Muscle of leg (tissue), 11 donors: Measurements from ENCODE around the gene COL13A1. TPM values are rescaled to one million over a fixed set of nuclear protein-coding genes. Genes with fewer than 3 reads are reported as not detected.

Experiments used
- DNase-seq: peaks from one replicate; pipeline ENCODE4 v3.0.0; 2013
- H3K27ac ChIP-seq: one replicate; pipeline ENCODE4 v1.5.1; 2013; ENCODE audit warnings: mild to moderate bottlenecking, low read length, control low read depth
- H3K27me3 ChIP-seq: one replicate; pipeline ENCODE4 v1.6.1; 2013; ENCODE audit warnings: low read length; ENCODE audit not compliant: control insufficient read depth, insufficient read depth
- H3K36me3 ChIP-seq: one replicate; pipeline ENCODE4 v1.6.1; 2013; ENCODE audit warnings: low read length; ENCODE audit not compliant: control insufficient read depth, insufficient read depth
- H3K4me1 ChIP-seq: one replicate; pipeline ENCODE4 v1.6.1; 2013; ENCODE audit warnings: low read length; ENCODE audit not compliant: control insufficient read depth, insufficient read depth
- H3K4me3 ChIP-seq: one replicate; pipeline ENCODE4 v1.5.1; 2013; ENCODE audit warnings: low read length, control low read depth
- H3K9me3 ChIP-seq: replicated peaks from 2 replicates; pipeline ENCODE4 v1.6.1; 2013; ENCODE audit warnings: low read depth, low read length; ENCODE audit not compliant: control insufficient read depth
- WGBS: methylation state at CpG from one replicate; pipeline ENCODE4 v1.1.5; 2013; ENCODE audit warnings: missing lambda C conversion rate; ENCODE audit not compliant: insufficient coverage; 5-methylcytosine and 5-hydroxymethylcytosine counted together
- polyA plus RNA-seq, 8 donors: library from polyadenylated mRNA; unstranded; fragments of 120-200 nt; gene quantifications; one replicate each; pipeline versions ENCODE4 v1.2.1 to v1.2.3, GENCODE V29; 2013; ENCODE audit warnings: inconsistent platforms in 1 of 8, low replicate concordance in 1 of 8; ENCODE audit not compliant: insufficient read length in 8 of 8, insufficient read depth in 1 of 8
- total RNA-seq: library from RNA; stranded (reverse); fragments of 120-200 nt; gene quantifications from one replicate; pipeline ENCODE4 v1.2.4, GENCODE V29; 2013

COL13A1 gene
- total and polyA plus RNA-seq, 9 donors: 4.8 to 26.7 (median 11.6) TPM

DNA sequence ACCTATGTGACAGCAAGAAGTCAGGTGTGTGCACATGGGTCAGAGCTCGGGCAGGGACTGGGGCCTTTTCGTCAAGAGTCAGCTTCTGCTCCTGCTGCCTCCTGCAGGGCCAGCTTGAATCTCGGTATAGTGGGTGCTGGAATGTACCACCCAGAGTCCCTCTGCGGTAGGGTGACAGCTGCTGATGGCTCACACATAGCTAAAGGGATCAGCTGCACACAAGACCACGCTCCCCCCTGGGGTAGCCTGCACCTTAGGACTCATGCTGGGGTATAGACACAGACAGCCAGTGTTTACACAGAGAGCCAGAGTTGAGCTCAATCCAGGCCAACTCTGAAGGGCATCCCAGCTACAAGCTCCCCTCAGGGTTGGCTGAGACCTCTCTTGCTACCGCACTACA, 14.0 kb upstream of the COL13A1 start:
- no peaks in the 10 kb centered on the region for H3K9me3 ChIP-seq
- H3K36me3 ChIP-seq: no peaks in the 10 kb centered on the region
- no peak for DNase-seq
- no peak overlapping the region for H3K4me3 ChIP-seq
- H3K27ac ChIP-seq: no peak overlapping the region
- peaks cover 7% of the 10 kb centered on the region for H3K4me1 ChIP-seq
- WGBS: 79% methylated on average over 5 of the region's 6 CpGs
- peaks cover 29% of the 10 kb centered on the region for H3K27me3 ChIP-seq

DNA sequence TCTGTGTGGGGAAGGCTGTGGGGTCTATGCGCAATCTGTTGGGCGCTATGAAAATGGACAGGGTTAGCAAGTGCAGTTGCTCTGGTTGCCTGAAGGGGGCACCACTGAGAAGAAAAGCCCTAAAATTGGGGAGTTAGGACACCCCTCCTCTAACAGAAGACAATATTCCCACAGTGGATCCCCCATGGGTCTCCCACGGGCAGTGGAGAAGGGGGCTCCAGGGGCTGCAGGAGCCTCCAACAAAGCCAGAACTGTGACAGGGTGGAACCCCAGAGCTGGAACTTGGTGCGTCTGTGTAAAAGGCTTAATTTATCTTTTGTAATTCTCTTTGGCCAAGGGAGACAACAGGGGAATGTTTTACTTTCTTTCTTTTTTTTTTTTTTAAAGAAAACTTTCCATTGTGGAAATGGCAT, 12.5 kb upstream of the COL13A1 start:
- Histone ChIP-seq H3K4me3 (no peak overlapping the region), H3K27ac (no peak overlapping the region), H3K9me3 (no peaks in the 10 kb centered on the region), H3K27me3 (peaks cover 21% of the 10 kb centered on the region), H3K4me1 (peaks cover 13% of the 10 kb centered on the region), H3K36me3 (no peaks in the 10 kb centered on the region)
- 8% methylated on average over 2 of the region's 4 CpGs for WGBS
- DNase-seq: no peak

DNA sequence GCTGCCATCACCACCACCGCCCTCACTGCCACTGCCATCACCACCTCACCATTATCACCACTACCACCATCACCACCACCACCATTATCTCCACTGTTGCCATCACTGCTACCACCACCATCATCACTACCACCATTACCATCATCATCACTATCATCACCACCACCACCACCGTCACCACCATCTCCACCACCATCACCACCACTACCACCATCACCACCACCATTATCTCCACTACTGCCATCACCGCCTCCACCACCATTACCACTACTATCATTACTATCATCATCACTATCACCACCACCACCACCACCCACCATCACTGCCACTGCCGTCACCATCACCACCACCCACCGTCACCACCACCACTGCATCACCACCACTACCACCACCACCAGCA, 9.9 kb upstream of the COL13A1 start:
- WGBS: 98% methylated on average over 5 of the region's 5 CpGs
- peaks cover 14% of the 10 kb centered on the region for H3K9me3 ChIP-seq

DNA sequence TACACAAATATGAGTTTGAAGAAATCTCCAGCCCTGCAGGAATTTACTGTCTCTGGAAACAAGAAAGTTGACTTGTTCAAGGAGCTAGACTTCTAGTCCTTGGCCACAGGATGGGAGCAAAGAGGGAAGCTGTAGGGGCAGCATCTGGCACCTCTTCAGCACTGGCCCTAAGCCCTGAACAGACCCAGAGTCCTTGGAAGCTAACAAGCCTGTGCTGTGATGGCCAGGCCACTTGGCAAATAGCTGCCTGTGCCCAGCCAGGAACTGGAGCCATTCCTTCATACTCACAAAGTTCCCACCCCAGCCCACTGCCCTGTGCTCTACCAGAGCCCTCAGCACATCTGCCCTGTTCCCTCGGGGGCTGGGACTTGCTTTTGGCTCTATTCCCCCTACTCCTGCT, 9.4 kb upstream of the COL13A1 start:
- H3K27ac ChIP-seq: no peak overlapping the region
- 25% methylated on average over 1 of the region's 1 CpG for WGBS
- DNase-seq: no peak
- H3K9me3 ChIP-seq: peaks cover 14% of the 10 kb centered on the region
- H3K36me3 ChIP-seq: no peaks in the 10 kb centered on the region
- H3K4me1 ChIP-seq: peaks cover 13% of the 10 kb centered on the region
- H3K27me3 ChIP-seq: peaks cover 15% of the 10 kb centered on the region
- no peak overlapping the region for H3K4me3 ChIP-seq

More for the DNA sequence above, 9.9 kb upstream of the COL13A1 start:
- no peak overlapping the region for H3K27ac ChIP-seq
- DNase-seq: no peak
- peaks cover 17% of the 10 kb centered on the region for H3K27me3 ChIP-seq
- H3K4me1 ChIP-seq: peaks cover 13% of the 10 kb centered on the region
- no peaks in the 10 kb centered on the region for H3K36me3 ChIP-seq
- H3K4me3 ChIP-seq: no peak overlapping the region

DNA sequence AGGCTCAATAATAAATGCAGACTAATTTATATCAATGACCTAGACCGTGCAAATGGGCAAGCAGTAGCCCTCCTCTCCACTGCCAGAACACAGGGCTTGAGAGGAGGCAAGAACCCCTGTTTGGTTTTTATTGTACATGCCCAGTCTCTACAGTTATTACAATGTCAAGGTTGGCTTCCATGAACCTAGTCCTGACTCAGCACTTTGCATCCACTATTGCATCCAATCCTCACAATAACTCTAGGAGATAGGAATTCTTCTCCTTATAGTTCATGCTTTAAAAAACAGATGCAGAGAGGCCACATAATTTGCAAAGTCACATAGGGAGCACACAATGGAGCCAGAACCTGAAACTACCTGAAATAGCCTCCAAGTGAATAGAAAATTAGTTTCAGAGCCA, 7.0 kb upstream of the COL13A1 start:
- H3K36me3 ChIP-seq: no peaks in the 10 kb centered on the region
- H3K27me3 ChIP-seq: peaks cover 24% of the 10 kb centered on the region
- no peak for DNase-seq
- peaks cover 14% of the 10 kb centered on the region for H3K9me3 ChIP-seq
- H3K4me1 ChIP-seq: peaks cover 13% of the 10 kb centered on the region
- WGBS: 50% methylated on average over 1 of the region's 1 CpG
- H3K4me3 ChIP-seq: no peak overlapping the region
- H3K27ac ChIP-seq: no peak overlapping the region

DNA sequence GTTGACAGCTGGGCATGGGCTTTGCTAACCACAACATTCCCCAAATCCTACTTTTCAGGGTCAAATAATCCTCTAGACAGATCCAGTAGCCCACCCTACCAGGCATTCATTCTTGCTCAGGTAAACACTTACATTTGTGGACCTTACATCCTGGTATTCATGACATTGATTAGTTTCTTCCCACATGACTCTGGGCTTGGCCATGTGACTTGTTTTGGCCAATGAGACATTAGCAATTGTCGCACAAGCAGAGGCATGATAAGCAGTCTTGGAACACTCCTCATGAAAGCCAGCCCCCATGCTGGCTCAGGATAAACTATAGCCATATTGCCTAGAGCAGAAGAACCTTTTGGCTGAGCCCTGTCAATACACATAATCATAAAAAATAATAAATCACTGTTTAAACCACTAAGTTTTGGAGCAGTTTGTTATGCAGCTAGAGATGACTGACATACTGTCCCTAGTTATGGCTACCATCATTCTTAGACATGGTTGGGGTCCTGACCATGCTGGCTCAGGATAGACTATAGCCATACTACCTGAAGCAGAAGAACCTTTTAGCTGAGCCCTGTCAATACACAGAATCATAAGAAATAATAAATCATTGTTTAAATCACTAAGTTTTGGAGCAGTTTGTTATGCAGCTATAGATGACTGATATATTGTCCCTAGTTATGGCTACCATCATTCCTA, 6.3 kb upstream of the COL13A1 start:
- peaks cover 26% of the 10 kb centered on the region for H3K27me3 ChIP-seq
- no peak overlapping the region for H3K4me3 ChIP-seq
- peaks cover 14% of the 10 kb centered on the region for H3K9me3 ChIP-seq
- H3K4me1 ChIP-seq: peaks cover 13% of the 10 kb centered on the region
- H3K27ac ChIP-seq: no peak overlapping the region
- no peaks in the 10 kb centered on the region for H3K36me3 ChIP-seq
- no peak for DNase-seq
- WGBS: 73% methylated on average over 1 of the region's 1 CpG

DNA sequence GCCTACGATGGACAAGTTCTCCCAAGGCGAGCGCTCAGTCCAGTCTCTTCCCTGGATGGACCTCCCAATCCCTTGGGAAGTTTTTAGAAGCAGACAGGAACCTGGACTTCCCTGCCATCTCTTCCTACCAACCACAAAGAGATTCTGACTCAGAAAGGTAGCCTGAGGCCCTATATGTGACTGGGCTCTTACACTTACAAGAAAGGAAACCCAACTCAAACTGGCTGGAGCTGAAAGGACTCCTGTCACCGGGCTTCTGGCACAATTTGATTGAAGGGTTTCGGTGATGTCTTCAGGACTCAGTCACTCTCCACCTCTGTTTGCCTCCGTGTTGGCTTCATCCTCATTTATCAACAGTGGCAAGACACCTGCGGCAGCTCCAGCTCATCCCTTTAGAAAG, 3.7 kb upstream of the COL13A1 start:
- DNase-seq: no peak
- Histone ChIP-seq H3K4me1 (peaks cover 20% of the 10 kb centered on the region), H3K27ac (no peak overlapping the region), H3K4me3 (no peak overlapping the region), H3K27me3 (peaks cover 51% of the 10 kb centered on the region), H3K36me3 (no peaks in the 10 kb centered on the region), H3K9me3 (peaks cover 14% of the 10 kb centered on the region)
- 70% methylated on average over 2 of the region's 7 CpGs for WGBS

DNA sequence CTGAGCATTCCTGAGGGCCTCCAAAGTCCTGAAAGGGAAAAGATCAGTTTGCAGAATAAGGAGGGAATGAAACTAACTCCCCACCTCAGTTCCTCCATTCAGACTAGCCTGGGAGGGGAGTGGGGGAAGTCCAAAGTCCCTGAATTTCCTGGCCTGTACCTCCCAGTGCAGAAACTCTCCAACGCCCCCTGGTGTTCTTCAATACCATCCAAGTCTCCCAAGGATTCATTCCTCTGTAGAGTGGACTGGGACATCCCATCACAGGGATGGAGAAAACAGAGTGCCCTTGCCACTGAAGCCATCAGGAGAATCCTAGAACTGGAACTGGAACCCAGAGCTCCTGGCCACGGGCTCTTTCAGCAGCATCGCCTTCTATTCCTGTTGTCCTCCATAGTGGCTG, 1.6 kb upstream of the COL13A1 start:
- WGBS: no CpG with 5 or more reads among the region's 3 CpGs
- H3K27me3 ChIP-seq: peaks cover 61% of the 10 kb centered on the region
- H3K4me3 ChIP-seq: no peak overlapping the region
- H3K4me1 ChIP-seq: peaks cover 24% of the 10 kb centered on the region
- peak; percentile 72 for DNase-seq
- H3K36me3 ChIP-seq: no peaks in the 10 kb centered on the region
- H3K9me3 ChIP-seq: peaks cover 11% of the 10 kb centered on the region
- no peak overlapping the region for H3K27ac ChIP-seq

DNA sequence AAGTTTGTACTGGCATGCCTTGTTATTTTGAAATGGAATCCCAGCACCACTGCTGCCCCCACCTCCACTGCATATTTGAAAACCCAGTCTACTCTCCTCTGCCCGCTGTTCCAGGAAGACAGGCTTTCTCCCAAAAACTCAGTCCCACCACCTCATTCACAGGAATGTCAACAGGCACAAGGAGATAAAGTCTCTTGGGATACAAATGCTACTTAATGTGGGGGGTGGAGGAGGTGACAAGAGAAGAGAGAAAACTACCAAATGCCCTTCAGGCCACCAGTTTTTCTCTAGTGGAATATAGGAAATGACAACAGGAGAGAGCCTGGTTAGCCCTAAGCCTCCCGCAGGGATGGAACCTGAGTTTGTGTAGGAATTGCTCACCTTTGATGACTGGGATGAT, 1.0 kb upstream of the COL13A1 start:
- WGBS: 56% methylated on average over 1 of the region's 2 CpGs
- Histone ChIP-seq H3K27me3 (peaks cover 66% of the 10 kb centered on the region), H3K36me3 (no peaks in the 10 kb centered on the region), H3K27ac (no peak overlapping the region), H3K4me1 (peaks cover 24% of the 10 kb centered on the region), H3K9me3 (peaks cover 5% of the 10 kb centered on the region), H3K4me3 (no peak overlapping the region)
- no peak for DNase-seq

DNA sequence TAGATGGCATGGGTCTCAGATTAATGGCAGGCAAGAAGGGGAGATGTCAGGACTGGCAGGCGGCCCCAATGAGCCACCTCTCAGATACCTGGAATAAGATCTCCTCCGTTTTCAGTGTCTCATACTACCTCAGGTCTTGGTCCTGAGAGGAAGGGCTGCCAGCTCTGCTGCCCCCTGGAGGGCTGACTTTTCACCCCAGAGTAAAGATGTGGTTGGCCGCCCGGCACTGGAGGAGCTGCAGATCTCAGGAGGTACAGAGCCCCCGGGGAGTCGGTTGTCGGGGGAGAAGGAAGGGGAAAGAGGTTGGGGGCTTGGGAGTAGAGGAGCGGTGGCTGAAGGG, 642 bp upstream of the COL13A1 start:
- peak overlapping the region; percentile 73 for H3K27ac ChIP-seq
- DNase-seq: peak; percentile 41
- peaks cover 24% of the 10 kb centered on the region for H3K4me1 ChIP-seq
- H3K36me3 ChIP-seq: no peaks in the 10 kb centered on the region
- WGBS: 8% methylated on average over 6 of the region's 8 CpGs
- peaks cover 66% of the 10 kb centered on the region for H3K27me3 ChIP-seq
- peaks cover 1% of the 10 kb centered on the region for H3K9me3 ChIP-seq
- H3K4me3 ChIP-seq: no peak overlapping the region
